Mesendoderm (in vitro differentiated cells): ENCODE data around the gene KCNA3. TPM values are rescaled to one million over a fixed set of nuclear protein-coding genes. Genes with fewer than 3 reads are reported as not detected.
A peak's percentile ranks its signal among the peaks of the same experiment; 100 is the strongest.

Experiments used
- DNase-seq: peaks from one replicate; pipeline ENCODE4 v3.0.0; 2013
- H2AK5ac ChIP-seq: 2 replicates; pipeline ENCODE4 v1.6.1; 2013; ENCODE audit warnings: low read length, inconsistent platforms
- H2BK120ac ChIP-seq: 2 replicates; pipeline ENCODE4 v1.6.1; 2013; ENCODE audit warnings: low read depth, mild to moderate bottlenecking, low read length, moderate library complexity, mixed read lengths
- H2BK15ac ChIP-seq: replicated peaks from 2 replicates; pipeline ENCODE4 v1.6.1; 2013; ENCODE audit warnings: low read depth, mild to moderate bottlenecking, moderate library complexity
- H2BK5ac ChIP-seq: 2 replicates; pipeline ENCODE4 v1.6.1; 2013; ENCODE audit warnings: low read length, inconsistent platforms
- H3K18ac ChIP-seq: 2 replicates; pipeline ENCODE4 v1.6.1; 2013; ENCODE audit warnings: mild to moderate bottlenecking, low read length, mixed read lengths
- H3K23ac ChIP-seq: one replicate; pipeline ENCODE4 v1.6.1; 2013; ENCODE audit warnings: low read length
- H3K27ac ChIP-seq: 2 replicates; pipeline ENCODE4 v1.5.1; 2013; ENCODE audit warnings: low read depth, mild to moderate bottlenecking, inconsistent platforms, low read length, moderate library complexity
- H3K27me3 ChIP-seq: 2 replicates; pipeline ENCODE4 v1.6.1; 2013; ENCODE audit warnings: low read length, control low read depth, mild to moderate bottlenecking, inconsistent platforms; ENCODE audit not compliant: insufficient read depth, poor library complexity
- H3K36me3 ChIP-seq: 2 replicates; pipeline ENCODE4 v1.6.1; 2013; ENCODE audit warnings: low read length, inconsistent platforms; ENCODE audit not compliant: control insufficient read depth, insufficient read depth
- H3K4ac ChIP-seq: one replicate; pipeline ENCODE4 v1.6.1; 2013; ENCODE audit warnings: low read depth, mild to moderate bottlenecking, low read length, moderate library complexity
- H3K4me1 ChIP-seq: 2 replicates; pipeline ENCODE4 v1.6.1; 2013; ENCODE audit warnings: low read depth, low read length, inconsistent platforms; ENCODE audit not compliant: control insufficient read depth
- H3K4me2 ChIP-seq: 2 replicates; pipeline ENCODE4 v1.6.1; 2013; ENCODE audit warnings: low read length
- H3K4me3 ChIP-seq: 2 replicates; pipeline ENCODE4 v1.5.1; 2013; ENCODE audit warnings: mild to moderate bottlenecking, low read length
- H3K56ac ChIP-seq: one replicate; pipeline ENCODE4 v1.6.1; 2013; ENCODE audit warnings: low read length
- H3K79me1 ChIP-seq: 2 replicates; pipeline ENCODE4 v1.6.1; 2013; ENCODE audit warnings: low read length, inconsistent platforms
- H3K79me2 ChIP-seq: 2 replicates; pipeline ENCODE4 v1.6.1; 2013; ENCODE audit warnings: mild to moderate bottlenecking, low read length; ENCODE audit not compliant: control insufficient read depth, insufficient read depth
- H3K9ac ChIP-seq: 2 replicates; pipeline ENCODE4 v1.6.1; 2013; ENCODE audit warnings: low read length, inconsistent platforms
- H4K5ac ChIP-seq: one replicate; pipeline ENCODE4 v1.6.1; 2013; ENCODE audit warnings: low read length
- H4K8ac ChIP-seq: one replicate; pipeline ENCODE4 v1.6.1; 2013; ENCODE audit warnings: low read depth, mild to moderate bottlenecking, control low read depth, low read length, moderate library complexity
- WGBS: extraction: QIAGEN DNeasy Blood & Tissue Kit; methylation state at CpG from one replicate; pipeline ENCODE4 v1.1.7; 2013; ENCODE audit warnings: low lambda C conversion rate, missing lambda C conversion rate; ENCODE audit not compliant: insufficient coverage; ENCODE audit errors: extremely low coverage; 5-methylcytosine and 5-hydroxymethylcytosine counted together
- polyA plus RNA-seq, 2 experiments: library from polyadenylated mRNA; stranded (reverse); fragments of 200-250 nt; gene quantifications; one replicate each; pipeline ENCODE4 v1.2.3, GENCODE V29; 2013

Gene KCNA3
- polyA plus RNA-seq (2013, experiment 1 of 2) = 0.20 TPM
- 0.18 TPM for polyA plus RNA-seq (2013, experiment 2 of 2)

- Histone ChIP-seq H3K4me3 (peak within 1 kb of the TSS; percentile 23), H2BK15ac (no peak within 1 kb of the TSS), H3K36me3 (no peaks in the 10 kb centered on the region), H4K8ac (no peak within 1 kb of the TSS), H2AK5ac (no peak within 1 kb of the TSS), H2BK120ac (no peak within 1 kb of the TSS), H4K5ac (no peak within 1 kb of the TSS), H3K79me2 (no peaks in the 10 kb centered on the region), H3K18ac (peak within 1 kb of the TSS; percentile 28), H3K9ac (peak within 1 kb of the TSS; percentile 39), H3K79me1 (no peaks in the 10 kb centered on the region), H3K27me3 (peaks cover 26% of the 10 kb centered on the region), H3K23ac (peak within 1 kb of the TSS; percentile 16), H3K4me1 (no peaks in the 10 kb centered on the region), H3K4me2 (peak within 1 kb of the TSS; percentile 62), H3K4ac (no peak within 1 kb of the TSS), H3K27ac (no peak within 1 kb of the TSS), H3K56ac (peak within 1 kb of the TSS; percentile 77), H2BK5ac (no peak within 1 kb of the TSS)
- no CpG with 5 or more reads among the region's 97 CpGs for WGBS
- DNase-seq = peak; percentile 74
Observed at GRCh38 chr1:110674337-110675059, at the start of gene KCNA3. KCNA3 (minus strand) TSS chr1:110674940; CDS start chr1:110674809, 131 bp downstream.

GRCh38 chr1:110722807-110723206 is 48.1 kb upstream of the KCNA3 start:
- Histone ChIP-seq H3K27me3 (no peaks in the 10 kb centered on the region), H3K4me1 (no peaks in the 10 kb centered on the region), H3K56ac (no peak overlapping the region), H3K27ac (no peak overlapping the region), H2BK5ac (no peak overlapping the region), H2BK15ac (no peak overlapping the region), H3K79me2 (no peaks in the 10 kb centered on the region), H3K4me3 (no peak overlapping the region), H3K4ac (no peak overlapping the region), H3K9ac (no peak overlapping the region), H2AK5ac (no peak overlapping the region), H3K79me1 (no peaks in the 10 kb centered on the region), H4K5ac (no peak overlapping the region), H4K8ac (no peak overlapping the region), H3K23ac (no peak overlapping the region), H3K18ac (no peak overlapping the region), H2BK120ac (no peak overlapping the region), H3K4me2 (no peak overlapping the region), H3K36me3 (no peaks in the 10 kb centered on the region)
- DNase-seq = no peak
- no CpG with 5 or more reads among the region's 5 CpGs for WGBS

GRCh38 chr1:110719908-110720307 is 45.2 kb upstream of the KCNA3 start:
- no peak overlapping the region for H3K4me2 ChIP-seq
- H3K79me1 ChIP-seq = no peaks in the 10 kb centered on the region
- H4K8ac ChIP-seq = no peak overlapping the region
- H3K4me3 ChIP-seq = no peak overlapping the region
- DNase-seq = no peak
- H2BK15ac ChIP-seq = no peak overlapping the region
- no peak overlapping the region for H3K18ac ChIP-seq
- no peak overlapping the region for H3K56ac ChIP-seq
- H2AK5ac ChIP-seq = no peak overlapping the region
- WGBS = no CpG with 5 or more reads among the region's 2 CpGs
- H2BK120ac ChIP-seq = no peak overlapping the region
- H4K5ac ChIP-seq = no peak overlapping the region
- no peaks in the 10 kb centered on the region for H3K79me2 ChIP-seq
- no peak overlapping the region for H3K23ac ChIP-seq
- H3K4ac ChIP-seq = no peak overlapping the region
- no peak overlapping the region for H2BK5ac ChIP-seq
- H3K27me3 ChIP-seq = no peaks in the 10 kb centered on the region
- no peak overlapping the region for H3K27ac ChIP-seq
- no peaks in the 10 kb centered on the region for H3K36me3 ChIP-seq
- H3K4me1 ChIP-seq = no peaks in the 10 kb centered on the region
- no peak overlapping the region for H3K9ac ChIP-seq

GRCh38 chr1:110718452-110718851 is 43.7 kb upstream of the KCNA3 start:
- Histone ChIP-seq H2BK5ac (no peak overlapping the region), H3K4ac (no peak overlapping the region), H2BK15ac (no peak overlapping the region), H3K9ac (no peak overlapping the region), H3K27ac (no peak overlapping the region), H3K4me1 (no peaks in the 10 kb centered on the region), H3K79me1 (no peaks in the 10 kb centered on the region), H3K4me3 (no peak overlapping the region), H3K18ac (no peak overlapping the region), H3K4me2 (no peak overlapping the region), H3K27me3 (no peaks in the 10 kb centered on the region), H4K8ac (no peak overlapping the region), H3K23ac (no peak overlapping the region), H3K79me2 (no peaks in the 10 kb centered on the region), H3K56ac (no peak overlapping the region), H2BK120ac (no peak overlapping the region), H4K5ac (no peak overlapping the region), H3K36me3 (no peaks in the 10 kb centered on the region), H2AK5ac (no peak overlapping the region)
- no CpG with 5 or more reads among the region's 6 CpGs for WGBS
- DNase-seq = no peak

GRCh38 chr1:110717179-110717578 is 42.4 kb upstream of the KCNA3 start:
- no peak overlapping the region for H4K8ac ChIP-seq
- no peak overlapping the region for H3K4ac ChIP-seq
- no peak overlapping the region for H4K5ac ChIP-seq
- no peaks in the 10 kb centered on the region for H3K79me1 ChIP-seq
- H3K4me1 ChIP-seq = no peaks in the 10 kb centered on the region
- no CpG with 5 or more reads among the region's 6 CpGs for WGBS
- H3K23ac ChIP-seq = no peak overlapping the region
- no peak overlapping the region for H3K56ac ChIP-seq
- H3K27ac ChIP-seq = no peak overlapping the region
- no peaks in the 10 kb centered on the region for H3K79me2 ChIP-seq
- no peak overlapping the region for H2BK120ac ChIP-seq
- H3K9ac ChIP-seq = no peak overlapping the region
- H2AK5ac ChIP-seq = no peak overlapping the region
- no peaks in the 10 kb centered on the region for H3K36me3 ChIP-seq
- H3K18ac ChIP-seq = no peak overlapping the region
- no peaks in the 10 kb centered on the region for H3K27me3 ChIP-seq
- H3K4me3 ChIP-seq = no peak overlapping the region
- H2BK5ac ChIP-seq = no peak overlapping the region
- no peak for DNase-seq
- H3K4me2 ChIP-seq = no peak overlapping the region
- no peak overlapping the region for H2BK15ac ChIP-seq
